Measurements from ENCODE around the gene LTK. TPM values are rescaled to one million over a fixed set of nuclear protein-coding genes. Genes with fewer than 3 reads are reported as not detected.

The LTK gene
- total and polyA plus RNA-seq, 2 donors from 2014 or later = 0.91 to 6.7 TPM

DNA sequence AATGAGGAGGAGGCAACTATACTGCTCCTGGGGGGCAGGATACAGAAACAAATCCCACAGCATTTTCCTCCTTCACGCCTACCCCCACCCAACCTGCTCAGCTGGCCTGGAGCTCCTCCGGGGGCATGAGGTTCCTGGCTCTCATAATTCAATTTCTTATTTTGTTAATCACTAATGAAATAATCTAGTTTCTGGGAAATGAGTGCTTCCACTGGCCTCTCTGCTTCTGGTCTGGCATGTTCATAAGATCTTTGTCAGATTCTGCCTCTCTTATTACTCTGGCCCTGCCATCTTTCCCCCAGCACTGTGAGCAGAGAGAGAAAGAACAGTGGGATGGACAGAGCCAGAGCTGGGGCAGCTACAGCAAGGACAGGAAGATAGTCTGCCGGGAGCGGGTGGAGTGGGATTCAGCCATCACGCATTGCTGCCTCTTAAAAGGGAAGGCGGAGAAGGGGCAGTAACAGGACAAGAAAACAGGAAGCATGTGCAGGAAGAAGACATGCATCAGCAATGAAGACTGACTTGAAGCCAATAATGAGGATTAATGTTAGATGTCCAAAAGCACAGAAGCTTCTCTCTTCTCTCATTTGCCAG, 16.8 kb upstream of the LTK start:
- Histone ChIP-seq H3K4me1 (ENCODE audit: control insufficient read depth in 2 of 3, insufficient read depth in 2 of 3, low read depth in 1 of 3, low read length in 3 of 3) (peaks cover 0 to 3% (median 0%) of the 10 kb centered on the region in 3 donors), H3K9ac (ENCODE audit: low read length in 3 of 3) (no peak overlapping the region), H3K27me3 (ENCODE audit: control insufficient read depth, insufficient read depth, low read length) (no peaks in the 10 kb centered on the region), H3K36me3 (ENCODE audit: control insufficient read depth in 2 of 3, insufficient read depth in 3 of 3, low read length in 3 of 3) (peaks cover 4 to 44% (median 43%) of the 10 kb centered on the region in 3 donors), H3K9me3 (ENCODE audit: control insufficient read depth in 2 of 3, insufficient read depth in 1 of 3, low read length in 3 of 3) (no peaks in the 10 kb centered on the region), H3K27ac (ENCODE audit: low read depth in 2 of 2, low read length in 2 of 2) (no peak overlapping the region), H3K4me3 (ENCODE audit: low read length in 3 of 3) (no peak overlapping the region)
- FAIRE-seq (no peak), DNase-seq (no peak)
- TF ChIP-seq, protein P1, sequence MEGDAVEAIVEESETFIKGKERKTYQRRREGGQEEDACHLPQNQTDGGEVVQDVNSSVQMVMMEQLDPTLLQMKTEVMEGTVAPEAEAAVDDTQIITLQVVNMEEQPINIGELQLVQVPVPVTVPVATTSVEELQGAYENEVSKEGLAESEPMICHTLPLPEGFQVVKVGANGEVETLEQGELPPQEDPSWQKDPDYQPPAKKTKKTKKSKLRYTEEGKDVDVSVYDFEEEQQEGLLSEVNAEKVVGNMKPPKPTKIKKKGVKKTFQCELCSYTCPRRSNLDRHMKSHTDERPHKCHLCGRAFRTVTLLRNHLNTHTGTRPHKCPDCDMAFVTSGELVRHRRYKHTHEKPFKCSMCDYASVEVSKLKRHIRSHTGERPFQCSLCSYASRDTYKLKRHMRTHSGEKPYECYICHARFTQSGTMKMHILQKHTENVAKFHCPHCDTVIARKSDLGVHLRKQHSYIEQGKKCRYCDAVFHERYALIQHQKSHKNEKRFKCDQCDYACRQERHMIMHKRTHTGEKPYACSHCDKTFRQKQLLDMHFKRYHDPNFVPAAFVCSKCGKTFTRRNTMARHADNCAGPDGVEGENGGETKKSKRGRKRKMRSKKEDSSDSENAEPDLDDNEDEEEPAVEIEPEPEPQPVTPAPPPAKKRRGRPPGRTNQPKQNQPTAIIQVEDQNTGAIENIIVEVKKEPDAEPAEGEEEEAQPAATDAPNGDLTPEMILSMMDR (IDR thresholded peaks at IDR 0.05; ENCODE audit: borderline replicate concordance, extremely low read depth, insufficient read depth) = no peak
- intact Hi-C loops (cut with DNase I) = no loop called here

DNA sequence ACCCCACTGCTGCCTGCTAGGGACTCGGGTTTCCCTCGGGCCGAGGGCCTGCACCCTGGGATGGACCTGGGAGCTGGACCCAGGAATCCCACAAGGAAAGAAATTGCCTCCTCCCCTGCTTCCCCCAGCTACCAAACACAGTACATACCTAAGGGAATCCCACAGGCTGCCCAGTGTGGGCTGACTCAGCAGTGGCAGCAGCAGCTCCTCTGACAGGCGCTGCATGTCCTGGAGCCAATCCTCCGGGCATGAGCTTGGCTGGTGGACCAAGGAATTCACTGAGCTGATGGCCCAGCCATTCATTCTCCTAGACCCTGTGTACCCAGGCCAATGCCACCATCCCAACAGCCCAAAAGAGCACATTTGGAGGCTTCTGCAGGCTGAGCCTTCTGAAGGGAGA, 9.5 kb upstream of the LTK start:
- Histone ChIP-seq H3K27ac (ENCODE audit: low read depth in 2 of 2, low read length in 2 of 2) (no peak overlapping the region), H3K9me3 (ENCODE audit: control insufficient read depth in 2 of 3, insufficient read depth in 1 of 3, low read length in 3 of 3) (no peaks in the 10 kb centered on the region), H3K27me3 (ENCODE audit: control insufficient read depth, insufficient read depth, low read length) (no peaks in the 10 kb centered on the region), H3K36me3 (ENCODE audit: control insufficient read depth in 2 of 3, insufficient read depth in 3 of 3, low read length in 3 of 3) (peaks cover 0 to 22% (median 19%) of the 10 kb centered on the region in 3 donors), H3K9ac (ENCODE audit: low read length in 3 of 3) (no peak overlapping the region), H3K4me3 (ENCODE audit: low read length in 3 of 3) (no peak overlapping the region), H3K4me1 (ENCODE audit: control insufficient read depth in 2 of 3, insufficient read depth in 2 of 3, low read depth in 1 of 3, low read length in 3 of 3) (no peaks in the 10 kb centered on the region)
- FAIRE-seq (no peak), DNase-seq (no peak)
- intact Hi-C loops (cut with DNase I) = no loop called here
- TF ChIP-seq, protein P1 (IDR thresholded peaks at IDR 0.05; ENCODE audit: borderline replicate concordance, extremely low read depth, insufficient read depth) = no peak

DNA sequence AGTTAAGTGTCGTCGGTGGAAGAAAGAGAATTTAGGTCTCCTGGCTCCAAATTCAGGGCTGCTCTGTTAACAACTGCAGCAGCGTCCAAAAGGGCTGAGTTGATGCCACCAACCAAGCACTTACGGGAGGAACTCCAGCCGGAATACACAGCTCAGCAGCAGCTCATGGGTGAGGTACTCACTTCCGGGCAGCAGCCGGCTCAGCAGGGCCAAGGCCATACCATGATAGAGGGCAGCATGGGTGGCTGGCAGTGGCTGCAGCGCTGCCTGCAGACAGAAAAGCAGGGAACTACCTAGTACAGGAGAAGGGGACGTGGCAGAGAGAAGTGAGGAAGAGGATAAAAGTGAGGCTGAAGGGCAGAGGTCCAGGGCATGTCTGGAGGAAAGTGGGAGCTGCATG, 8.0 kb upstream of the LTK start:
- Histone ChIP-seq H3K27ac (ENCODE audit: low read depth in 2 of 2, low read length in 2 of 2) (no peak overlapping the region), H3K36me3 (ENCODE audit: control insufficient read depth in 2 of 3, insufficient read depth in 3 of 3, low read length in 3 of 3) (peaks cover 0 to 8% (median 4%) of the 10 kb centered on the region in 3 donors), H3K9ac (ENCODE audit: low read length in 3 of 3) (no peak overlapping the region), H3K9me3 (ENCODE audit: control insufficient read depth in 2 of 3, insufficient read depth in 1 of 3, low read length in 3 of 3) (no peaks in the 10 kb centered on the region), H3K4me3 (ENCODE audit: low read length in 3 of 3) (no peak overlapping the region), H3K4me1 (ENCODE audit: control insufficient read depth in 2 of 3, insufficient read depth in 2 of 3, low read depth in 1 of 3, low read length in 3 of 3) (no peaks in the 10 kb centered on the region), H3K27me3 (ENCODE audit: control insufficient read depth, insufficient read depth, low read length) (no peaks in the 10 kb centered on the region)
- intact Hi-C loops (cut with DNase I) = no loop called here
- no peak for DNase-seq
- TF ChIP-seq, protein P1 (IDR thresholded peaks at IDR 0.05; ENCODE audit: borderline replicate concordance, extremely low read depth, insufficient read depth) = no peak
- no peak for FAIRE-seq

DNA sequence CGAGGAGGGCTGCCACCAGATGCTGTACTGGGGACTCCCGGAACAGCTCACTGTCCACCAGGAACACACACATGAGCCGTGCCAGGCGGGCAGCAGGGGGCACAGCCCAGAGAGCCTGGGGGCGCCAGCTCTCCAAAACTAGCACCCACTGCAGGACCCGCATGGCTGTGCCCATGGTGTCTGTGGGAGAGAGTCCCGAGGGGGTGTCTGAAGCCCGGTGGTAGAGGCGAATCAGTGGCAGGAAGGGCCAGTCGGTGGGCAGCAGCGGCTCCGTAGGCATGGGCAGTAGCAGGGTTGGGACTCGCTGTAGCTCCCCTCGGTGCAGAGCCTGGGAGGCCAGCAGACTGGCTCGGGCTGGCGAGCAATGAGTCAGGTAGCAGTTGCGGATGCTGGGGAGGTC, 7.0 kb upstream of the LTK start:
- TF ChIP-seq, protein P1 (IDR thresholded peaks at IDR 0.05; ENCODE audit: borderline replicate concordance, extremely low read depth, insufficient read depth) = no peak
- Histone ChIP-seq H3K36me3 (ENCODE audit: control insufficient read depth in 2 of 3, insufficient read depth in 3 of 3, low read length in 3 of 3) (peaks cover 0 to 5% (median 2%) of the 10 kb centered on the region in 3 donors), H3K9me3 (ENCODE audit: control insufficient read depth in 2 of 3, insufficient read depth in 1 of 3, low read length in 3 of 3) (no peaks in the 10 kb centered on the region), H3K4me1 (ENCODE audit: control insufficient read depth in 2 of 3, insufficient read depth in 2 of 3, low read depth in 1 of 3, low read length in 3 of 3) (no peaks in the 10 kb centered on the region), H3K9ac (ENCODE audit: low read length in 3 of 3) (no peak overlapping the region), H3K27me3 (ENCODE audit: control insufficient read depth, insufficient read depth, low read length) (no peaks in the 10 kb centered on the region), H3K4me3 (ENCODE audit: low read length in 3 of 3) (no peak overlapping the region), H3K27ac (ENCODE audit: low read depth in 2 of 2, low read length in 2 of 2) (no peak overlapping the region)
- DNase-seq = no peak
- FAIRE-seq = no peak
- intact Hi-C loops (cut with DNase I) = no loop called here

All from kidney (tissue), 14 donors.